Measurements from ENCODE around the gene PPARG.

- TF ChIP-seq CTCF (IDR thresholded peaks at IDR 0.05) (no peak), POLR2A (IDR thresholded peaks at IDR 0.05) (no peak)
Observed at GRCh38 chr3:12483410-12483809, 194.5 kb downstream of the PPARG start.

Measured in Peyer's patch (tissue), 4 donors.